Measurements from ENCODE around the gene CCDC200.

The CCDC200 gene

GRCh38 chr17:43224146-43224705, 4.2 kb downstream of the CCDC200 start:
- no peak for TF ChIP-seq CTCF (IDR thresholded peaks at IDR 0.05; ENCODE audit: low read depth, low read length)
- no peak for DNase-seq (ENCODE audit: low read depth in 2 of 2)
- no peak overlapping the region for H3K4me3 ChIP-seq (replicated peaks in 1 of 2; ENCODE audit: low read depth in 2 of 2, low read length in 2 of 2)

GRCh38 chr17:43220511-43221125, 7.8 kb downstream of the CCDC200 start:
- DNase-seq (ENCODE audit: low read depth in 2 of 2) = no peak
- H3K4me3 ChIP-seq (replicated peaks in 1 of 2; ENCODE audit: low read depth in 2 of 2, low read length in 2 of 2) = no peak overlapping the region
- TF ChIP-seq CTCF (IDR thresholded peaks at IDR 0.05; ENCODE audit: low read depth, low read length) = no peak

DNA sequence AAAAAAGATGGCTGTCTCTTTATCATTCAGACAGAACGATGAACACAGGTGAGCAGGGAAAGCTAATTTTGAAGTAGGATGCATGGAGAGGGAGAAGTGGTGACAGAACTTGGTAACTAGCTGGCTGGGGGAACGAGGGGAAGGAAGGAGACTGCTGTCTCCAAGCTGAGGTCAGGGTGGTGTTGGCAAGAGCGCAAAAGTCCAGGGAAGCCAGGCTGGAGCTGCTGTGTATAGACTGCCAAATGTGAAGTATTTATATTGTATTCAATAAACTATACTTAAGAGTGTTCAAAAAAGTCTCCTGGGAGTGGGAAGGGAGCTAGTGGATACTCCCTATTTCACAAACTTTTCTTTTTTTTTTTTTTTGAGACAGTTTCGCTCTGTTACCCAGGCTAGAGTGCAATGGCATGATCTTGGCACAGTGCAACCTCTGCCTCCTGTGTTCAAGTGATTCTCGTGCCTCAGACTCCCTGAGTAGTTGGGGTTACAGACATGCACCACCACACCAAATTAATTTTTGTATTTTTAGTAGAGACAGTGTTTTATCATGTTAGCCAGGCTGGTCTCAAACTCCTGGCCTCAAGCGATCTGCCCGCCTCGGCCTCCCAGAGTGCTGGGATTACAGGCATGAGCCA, 8.6 kb downstream of the CCDC200 start:
- H3K4me3 ChIP-seq (replicated peaks in 1 of 2; ENCODE audit: low read depth in 2 of 2, low read length in 2 of 2) = no peak overlapping the region
- TF ChIP-seq CTCF (IDR thresholded peaks at IDR 0.05; ENCODE audit: low read depth, low read length) = no peak
- no peak for DNase-seq (ENCODE audit: low read depth in 2 of 2)

- DNase-seq (ENCODE audit: low read depth in 2 of 2) = no peak
Measured at GRCh38 chr17:43219001-43219400, 9.4 kb downstream of the CCDC200 start.

DNA sequence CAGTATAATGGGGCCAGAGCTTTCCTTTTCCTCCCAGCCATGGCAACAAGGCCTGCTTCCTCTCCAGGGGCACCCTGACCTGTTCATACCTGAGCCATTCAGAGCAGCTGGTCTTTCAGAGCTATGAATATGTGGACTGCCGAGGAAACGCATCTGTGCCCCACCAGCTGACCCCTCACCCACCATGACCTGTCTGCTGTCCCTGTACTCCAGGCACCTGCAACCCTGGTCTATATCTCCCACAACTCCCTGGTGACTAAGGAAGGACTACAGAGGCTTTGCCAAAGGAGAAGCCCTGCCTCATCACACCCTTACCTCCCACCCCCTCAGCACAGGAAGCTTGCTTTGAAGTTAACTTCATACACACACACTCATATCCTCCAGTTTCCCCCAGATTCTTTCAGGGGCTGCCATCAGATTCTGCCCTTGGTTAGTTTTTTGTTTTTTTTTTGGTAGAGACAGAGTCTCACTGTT, 10.8 kb downstream of the CCDC200 start:
- H3K4me3 ChIP-seq (replicated peaks in 1 of 2; ENCODE audit: low read depth in 2 of 2, low read length in 2 of 2) = no peak overlapping the region
- no peak for DNase-seq (ENCODE audit: low read depth in 2 of 2)
- TF ChIP-seq CTCF (IDR thresholded peaks at IDR 0.05; ENCODE audit: low read depth, low read length) = no peak

More at GRCh38 chr17:43219001-43219400, 9.4 kb downstream of the CCDC200 start:
- H3K4me3 ChIP-seq (replicated peaks in 1 of 2; ENCODE audit: low read depth in 2 of 2, low read length in 2 of 2) = no peak overlapping the region
- no peak for TF ChIP-seq CTCF (IDR thresholded peaks at IDR 0.05; ENCODE audit: low read depth, low read length)

DNA sequence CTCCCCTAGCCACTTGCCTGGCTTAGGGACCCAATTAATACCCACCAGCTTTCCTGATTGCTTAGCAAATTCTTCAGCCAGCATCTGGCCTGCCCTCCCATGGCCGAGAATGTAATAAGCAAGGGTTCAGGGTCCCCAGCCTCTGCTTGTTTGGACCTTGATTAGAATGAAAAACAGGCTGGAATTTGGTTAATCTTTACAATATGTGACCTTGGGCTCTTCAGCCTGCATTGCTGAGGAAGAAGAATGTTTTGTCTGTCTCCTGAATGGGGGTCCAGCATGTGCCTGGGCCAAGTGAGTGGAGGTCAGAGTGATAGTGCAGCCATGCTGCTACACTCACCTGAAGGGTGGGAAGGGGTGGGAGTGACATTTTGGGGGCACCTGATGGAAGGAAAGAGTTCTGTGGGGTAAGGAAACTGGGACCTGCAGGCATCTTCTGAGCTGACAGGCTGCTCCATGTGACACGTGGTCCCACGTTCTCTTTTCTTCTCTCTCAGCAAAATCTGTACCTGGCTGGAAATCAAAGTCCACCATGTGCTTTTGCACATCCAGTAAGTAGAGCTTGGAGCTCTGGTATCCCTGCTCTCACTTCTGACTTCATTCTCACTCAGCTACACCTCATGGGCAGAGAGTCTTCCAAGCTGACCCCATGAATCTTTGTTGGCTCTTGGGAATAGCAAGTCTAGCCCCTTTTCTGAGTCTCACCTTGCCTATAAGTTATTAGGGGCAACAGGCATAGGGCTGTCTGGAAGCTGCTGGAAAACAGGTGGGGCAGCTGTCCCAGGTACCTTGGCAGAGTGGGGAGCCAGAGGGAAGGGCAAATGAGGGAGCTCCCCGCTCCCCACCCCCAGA, 11.4 kb downstream of the CCDC200 start:
- TF ChIP-seq CTCF (IDR thresholded peaks at IDR 0.05; ENCODE audit: low read depth, low read length) = no peak
- DNase-seq (ENCODE audit: low read depth in 2 of 2) = no peak
- H3K4me3 ChIP-seq (replicated peaks in 1 of 2; ENCODE audit: low read depth in 2 of 2, low read length in 2 of 2) = no peak overlapping the region

Measured in cardiac fibroblast (primary cell).